HG03378 (cell line): Measurements from ENCODE around the gene CEP72.

Source experiments
- ATAC-seq: cut with Tn5 transposase; IDR thresholded peaks from one replicate; pipeline ENCODE4 v1.9.1; 2021; ENCODE audit warnings: mild to moderate bottlenecking, moderate library complexity; ENCODE audit not compliant: unreplicated experiment

Gene CEP72

DNA sequence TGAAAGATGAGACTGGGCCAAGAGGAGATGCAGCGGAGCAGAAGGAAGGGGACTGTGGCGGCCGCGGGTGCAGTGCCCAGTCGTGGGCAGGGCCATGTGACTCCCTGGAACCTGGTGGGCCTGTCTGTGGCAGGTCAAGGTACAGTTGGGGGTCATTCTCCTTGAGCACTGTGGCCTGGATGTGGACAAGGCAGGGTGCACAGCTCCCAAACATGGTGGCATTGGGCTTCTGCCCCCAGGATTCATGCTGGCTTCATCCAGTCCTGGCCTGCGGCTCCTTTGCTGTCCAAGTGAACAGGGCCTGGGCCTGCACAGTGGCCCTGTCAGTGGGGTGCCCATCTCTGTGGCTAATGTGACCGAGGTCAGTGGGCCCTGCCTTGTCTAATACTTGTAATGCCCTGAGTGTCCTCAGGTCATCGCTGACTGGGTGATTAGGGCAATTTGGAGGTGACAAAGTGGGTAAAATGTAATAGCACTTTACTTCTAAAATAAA is 39.9 kb downstream of the CEP72 start:
- no peak for ATAC-seq

DNA sequence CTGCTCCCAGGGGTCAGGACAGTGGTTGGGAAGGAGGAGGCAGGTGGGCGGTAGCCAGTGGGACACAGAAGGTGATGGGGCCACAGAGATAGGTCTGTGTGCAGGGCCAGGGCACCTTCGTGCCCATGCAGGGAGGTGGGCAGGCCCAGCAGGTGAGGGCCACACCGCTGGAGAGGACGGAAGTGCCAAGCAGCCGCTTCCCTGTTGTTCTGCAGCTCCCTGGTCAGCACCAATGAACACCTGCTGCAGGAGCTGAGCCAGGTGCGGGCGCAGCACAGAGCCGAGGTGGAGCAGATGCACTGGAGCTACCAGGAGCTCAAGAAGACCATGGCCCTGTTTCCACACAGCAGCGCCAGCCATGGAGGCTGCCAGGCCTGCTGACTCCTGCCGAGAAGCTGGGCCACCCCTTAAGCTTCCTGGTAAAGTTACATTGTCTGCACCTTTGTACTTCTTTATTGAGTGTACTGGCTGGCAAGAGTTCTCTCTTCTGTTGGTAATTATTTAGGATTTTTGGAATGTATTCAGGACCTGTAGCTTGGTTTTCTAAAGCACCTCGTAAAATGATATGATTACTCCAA is 40.7 kb downstream of the CEP72 start:
- ATAC-seq: no peak

DNA sequence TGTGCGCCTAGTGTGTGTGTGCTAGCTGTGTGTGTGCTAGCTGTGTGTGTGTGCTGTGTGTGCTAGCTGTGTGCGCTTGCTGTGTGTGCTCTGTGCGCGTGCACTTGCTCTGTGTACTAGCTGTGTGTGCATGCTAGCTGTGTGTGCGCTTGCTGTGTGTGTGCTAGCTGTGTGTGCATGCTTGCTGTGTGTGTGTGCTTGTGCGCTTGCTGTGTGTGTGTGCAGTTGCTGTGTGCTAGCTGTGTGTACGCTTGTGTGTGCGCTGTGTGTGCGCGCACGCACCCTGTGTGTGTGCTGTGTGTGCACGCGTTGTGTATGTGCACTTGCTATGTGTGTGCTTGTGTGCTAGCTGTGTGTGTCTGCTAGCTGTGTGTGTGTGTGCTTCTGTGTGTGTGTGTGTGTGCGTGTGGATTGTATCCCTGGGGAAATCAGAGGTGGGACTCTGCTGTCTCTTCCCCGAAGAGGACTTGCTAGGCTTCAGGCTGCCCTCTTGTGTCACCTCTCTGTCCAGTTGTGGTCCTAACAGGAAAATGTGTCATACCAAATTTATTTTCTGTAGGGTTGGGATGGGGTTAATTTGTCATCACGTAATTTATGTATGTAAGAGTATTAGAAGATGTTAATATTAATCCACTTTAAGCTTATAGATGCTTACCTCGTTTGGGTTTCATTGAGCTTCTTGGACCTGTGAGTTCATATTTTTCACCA is 42.1 kb downstream of the CEP72 start:
- no peak for ATAC-seq

DNA sequence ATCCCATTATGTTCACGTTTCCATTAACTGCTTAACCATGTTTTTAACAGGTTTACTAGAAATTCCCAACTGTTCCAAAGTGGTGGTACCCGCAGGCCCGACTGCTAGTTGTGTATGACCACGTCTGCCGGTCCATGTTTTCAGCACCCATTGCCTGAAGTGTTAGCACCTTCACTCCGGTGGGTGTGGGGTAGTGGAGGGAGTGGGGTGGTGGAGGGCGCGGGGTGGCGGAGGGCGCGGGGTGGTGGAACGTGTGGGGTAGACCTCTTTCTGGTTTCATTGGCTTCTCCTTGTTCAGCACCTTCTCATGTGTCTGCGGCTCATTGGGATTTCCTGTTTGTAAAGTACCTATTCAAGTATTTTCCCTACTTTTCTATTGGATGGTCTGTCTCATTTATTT is 43.3 kb downstream of the CEP72 start:
- no peak for ATAC-seq

DNA sequence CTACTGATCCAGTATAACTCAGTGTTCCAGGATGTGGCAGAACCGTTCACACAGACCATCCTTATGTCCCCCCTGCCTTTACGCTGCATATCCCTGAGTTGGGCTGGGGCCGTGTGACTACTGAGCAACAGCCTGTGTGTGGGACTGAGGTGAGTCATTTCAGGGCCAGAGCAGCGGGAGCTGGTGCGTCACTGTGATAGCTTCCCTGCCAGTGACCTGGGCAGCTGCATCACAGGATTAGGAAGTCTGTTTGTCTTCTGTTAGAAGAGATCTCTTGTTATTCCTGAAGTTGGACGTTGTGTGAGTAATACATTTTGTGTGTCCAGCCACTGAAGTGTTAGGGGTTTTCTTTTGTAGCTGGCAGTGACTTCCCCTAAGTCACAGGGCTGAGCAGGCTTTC is 45.4 kb downstream of the CEP72 start:
- no peak for ATAC-seq

DNA sequence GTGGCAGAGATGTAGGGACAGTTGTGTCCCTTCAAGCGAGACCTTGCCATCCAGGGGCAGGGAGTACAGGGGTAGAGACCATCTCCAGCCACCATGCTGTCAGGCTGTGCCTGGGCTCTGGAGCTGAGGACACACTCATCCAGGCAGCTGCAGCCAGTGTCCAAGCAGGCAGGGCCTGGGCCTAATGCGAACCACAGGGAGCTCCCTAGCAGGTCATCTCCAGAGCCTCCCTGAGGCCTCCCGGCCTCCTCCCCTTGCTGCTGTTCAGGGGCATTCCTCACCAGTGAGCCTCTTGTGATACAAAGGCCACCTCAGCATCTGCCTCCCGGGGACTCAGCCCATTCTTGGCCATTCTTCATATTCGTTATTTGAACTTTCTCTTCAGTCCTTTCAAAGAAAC is 46.0 kb downstream of the CEP72 start:
- no peak for ATAC-seq

DNA sequence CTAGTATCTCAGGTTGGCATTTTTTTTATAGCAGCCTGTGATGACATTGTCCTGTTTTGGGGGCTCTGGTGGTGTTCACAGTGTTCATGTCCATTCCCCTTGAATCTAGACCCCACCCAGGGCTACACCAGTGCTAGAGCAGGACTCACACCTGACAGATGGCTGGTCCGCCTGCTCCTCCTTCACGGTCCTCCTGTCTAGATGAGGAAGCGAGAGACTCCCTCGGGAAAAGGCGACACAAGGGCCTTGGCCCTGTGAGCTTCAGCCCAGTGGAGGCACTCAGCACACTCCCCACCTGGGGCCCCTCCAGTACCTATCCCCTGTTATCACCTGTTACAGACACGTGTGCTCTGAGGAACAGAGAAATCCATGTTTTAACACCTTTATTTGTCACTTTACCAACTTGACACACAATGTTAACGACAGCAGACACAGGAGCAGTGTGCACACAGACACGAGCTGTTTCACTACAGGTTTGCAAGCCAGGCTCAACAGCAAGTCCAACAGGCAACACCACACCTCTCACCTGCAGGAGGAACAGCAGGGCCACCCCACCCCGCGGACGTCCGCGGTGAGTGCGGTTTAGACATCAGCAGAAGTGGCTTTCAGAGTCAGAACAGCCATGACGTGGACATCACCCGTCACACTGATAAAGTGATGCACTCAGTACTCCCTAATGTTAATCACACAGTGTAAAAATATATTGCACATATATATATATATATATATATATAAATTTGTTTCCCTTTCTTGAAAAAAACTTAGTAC is 47.5 kb downstream of the CEP72 start:
- no peak for ATAC-seq

DNA sequence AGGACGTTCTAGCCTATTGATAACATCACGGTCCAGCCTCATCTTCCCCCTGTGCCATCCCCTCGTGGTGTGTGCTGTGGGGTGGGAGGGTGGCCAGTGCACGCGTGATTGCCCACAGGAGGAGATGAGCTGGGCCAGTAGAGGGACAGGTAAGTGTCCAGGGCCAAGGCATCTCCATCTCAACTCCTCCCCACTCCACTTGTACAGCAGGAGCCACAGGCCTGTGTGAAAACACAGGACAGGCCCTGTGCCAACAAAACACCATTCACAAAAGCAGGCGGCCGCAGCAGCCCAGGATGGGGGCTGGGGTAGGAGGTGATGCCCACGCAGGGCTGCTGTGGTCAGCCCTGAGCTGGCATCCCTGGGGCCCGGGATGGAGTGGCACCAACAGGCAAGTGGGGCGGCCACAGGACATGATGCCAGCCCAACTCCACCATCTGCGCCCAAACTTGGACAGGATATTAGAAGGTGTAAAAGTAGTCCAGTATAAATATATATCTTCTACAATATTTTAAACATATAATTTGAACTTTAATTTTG is 48.4 kb downstream of the CEP72 start:
- no peak for ATAC-seq

DNA sequence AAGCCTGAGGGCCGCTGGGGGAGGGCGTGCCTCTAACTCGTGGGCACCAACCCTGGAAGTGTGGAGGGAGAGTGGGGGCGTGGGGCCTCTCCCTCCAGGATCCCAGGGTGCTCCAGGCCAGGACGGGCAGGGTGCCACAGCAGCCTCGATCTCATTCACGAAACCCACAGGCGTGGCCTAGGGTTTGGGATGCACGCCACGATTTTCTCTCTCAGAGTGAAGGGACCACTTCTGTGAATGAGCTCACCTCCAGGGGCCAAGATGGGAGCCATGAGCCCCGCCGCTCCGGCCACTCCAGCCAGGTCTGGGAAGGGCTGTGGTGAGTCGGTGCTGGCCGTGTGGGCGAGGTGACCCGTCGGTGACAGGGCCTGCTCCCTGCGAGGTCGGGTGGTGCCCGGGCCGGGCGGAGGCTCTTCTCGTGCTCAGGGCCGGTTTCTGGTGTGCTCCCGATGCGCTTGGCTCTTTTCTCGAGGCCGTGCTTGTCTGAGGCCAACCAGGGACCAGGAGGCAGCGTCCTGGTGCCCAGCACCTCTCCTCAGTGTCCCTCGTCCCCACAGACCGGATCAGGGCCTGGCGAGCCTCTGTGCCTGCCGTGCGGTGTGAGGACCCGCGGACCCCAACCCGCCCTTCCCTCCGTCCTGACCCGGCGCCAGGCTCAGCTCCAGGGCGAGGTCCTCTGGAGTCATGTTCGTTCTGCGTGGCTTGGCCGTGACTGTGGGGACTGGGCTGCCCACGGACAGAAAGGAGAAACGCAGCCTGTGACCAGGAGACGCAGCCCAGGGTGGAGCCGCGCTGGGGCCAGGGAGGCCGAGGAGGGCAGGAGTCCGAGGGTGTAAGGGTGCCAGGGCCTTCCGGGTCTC is 50.0 kb downstream of the CEP72 start:
- no peak for ATAC-seq

DNA sequence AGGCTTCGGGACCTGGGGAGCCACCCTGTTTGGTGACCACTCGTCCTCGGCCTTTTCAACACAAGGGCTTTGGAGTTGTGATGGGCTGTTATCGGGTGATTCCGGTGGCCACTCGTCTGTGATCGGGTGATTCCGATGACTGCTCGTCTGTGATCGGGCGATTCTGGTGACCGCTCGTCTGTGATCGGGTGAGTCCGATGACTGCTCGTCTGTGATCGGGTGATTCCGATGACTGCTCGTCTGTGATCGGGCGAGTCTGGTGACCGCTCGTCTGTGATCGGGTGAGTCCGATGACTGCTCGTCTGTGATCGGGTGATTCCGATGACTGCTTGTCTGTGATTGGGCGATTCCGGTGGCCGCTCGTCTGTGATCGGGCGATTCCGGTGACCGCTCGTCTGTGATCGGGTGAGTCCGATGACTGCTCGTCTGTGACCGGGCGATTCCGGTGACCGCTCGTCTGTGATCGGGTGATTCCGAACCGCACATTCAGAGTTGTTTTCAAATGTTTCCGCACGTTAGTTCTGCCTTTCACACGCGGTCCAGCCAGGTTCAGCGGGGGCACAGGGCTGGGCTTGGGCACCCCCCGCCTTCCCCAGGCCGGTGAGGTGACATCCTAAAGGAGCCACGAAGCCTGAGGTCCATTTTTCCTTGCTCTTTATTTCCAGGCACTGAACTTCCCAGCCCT is 50.8 kb downstream of the CEP72 start:
- no peak for ATAC-seq

DNA sequence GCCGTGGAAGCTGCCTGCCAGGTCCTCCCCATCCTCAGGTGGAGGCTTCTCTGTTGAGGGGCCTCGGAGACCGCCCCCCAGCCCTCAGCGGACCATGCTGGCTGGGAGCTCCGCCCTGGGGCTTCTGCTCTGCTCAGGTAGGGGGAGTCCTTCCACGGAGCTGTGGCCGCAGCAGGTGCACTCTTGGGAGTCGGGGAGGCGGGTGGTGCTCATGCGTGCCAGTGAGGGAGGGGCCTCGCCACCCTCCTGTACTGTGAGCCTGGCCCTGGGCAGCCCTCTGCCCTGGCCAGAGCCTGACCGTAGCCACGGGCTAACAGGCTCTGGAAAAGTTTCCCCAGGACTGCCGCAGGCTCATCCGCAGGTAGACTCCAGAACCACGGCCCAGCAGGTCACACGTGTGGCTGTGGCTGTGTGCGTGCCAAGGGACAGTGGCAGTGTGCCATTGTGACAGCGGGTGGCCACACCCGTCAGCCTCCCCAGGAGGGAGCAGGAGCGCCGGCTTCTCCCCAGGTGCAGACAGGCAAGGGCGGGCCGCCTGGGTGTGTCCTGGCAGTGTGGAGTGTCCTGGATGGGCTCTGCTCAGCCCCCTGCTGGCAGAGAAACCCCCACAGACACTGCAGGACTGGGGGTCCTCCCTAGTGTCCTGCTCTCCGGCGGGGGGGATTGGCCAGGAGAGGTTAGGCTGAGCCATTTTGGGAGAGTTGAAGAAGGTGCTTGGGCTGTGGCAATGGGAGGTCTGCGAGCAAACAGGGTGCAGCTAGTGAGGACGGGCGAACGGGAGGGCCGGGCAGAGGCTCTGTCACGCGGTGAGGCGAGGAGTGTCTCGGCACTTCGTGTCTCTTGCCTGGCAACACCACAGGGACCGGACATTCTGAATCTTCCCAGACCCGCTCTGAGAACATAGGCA is 51.5 kb downstream of the CEP72 start:
- ATAC-seq: no peak

DNA sequence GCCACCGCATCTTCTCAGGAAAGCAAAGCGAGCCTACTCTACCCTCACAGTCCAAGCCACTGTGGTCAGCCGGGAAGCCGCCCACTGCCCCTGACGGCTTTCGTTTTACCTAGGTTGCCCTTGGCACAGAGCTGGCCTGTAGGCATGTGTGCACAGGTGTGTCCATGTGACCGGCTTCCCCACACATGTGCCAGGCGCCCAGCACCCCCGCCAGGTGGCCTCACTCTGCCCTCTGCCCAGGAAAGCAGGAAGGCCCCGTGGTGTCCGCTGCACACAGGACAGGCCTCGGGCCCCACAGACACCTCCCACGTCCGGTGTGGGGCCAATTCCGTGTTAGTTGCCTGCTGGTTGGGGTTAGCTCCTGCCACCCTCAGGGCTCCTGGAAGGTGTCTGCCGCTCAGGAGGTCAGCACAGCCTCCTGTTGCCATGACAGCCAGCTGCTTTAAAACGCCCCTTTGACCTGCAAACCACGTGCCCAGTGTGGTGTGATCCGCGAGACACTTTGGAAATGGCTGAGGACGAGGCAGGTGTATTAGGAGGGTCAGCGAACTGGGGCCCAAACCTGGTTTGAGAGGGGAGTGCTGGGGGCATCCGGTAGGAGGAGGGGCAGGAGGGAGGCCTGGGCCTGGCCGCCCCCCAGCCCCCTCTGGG is 52.3 kb downstream of the CEP72 start:
- no peak for ATAC-seq

DNA sequence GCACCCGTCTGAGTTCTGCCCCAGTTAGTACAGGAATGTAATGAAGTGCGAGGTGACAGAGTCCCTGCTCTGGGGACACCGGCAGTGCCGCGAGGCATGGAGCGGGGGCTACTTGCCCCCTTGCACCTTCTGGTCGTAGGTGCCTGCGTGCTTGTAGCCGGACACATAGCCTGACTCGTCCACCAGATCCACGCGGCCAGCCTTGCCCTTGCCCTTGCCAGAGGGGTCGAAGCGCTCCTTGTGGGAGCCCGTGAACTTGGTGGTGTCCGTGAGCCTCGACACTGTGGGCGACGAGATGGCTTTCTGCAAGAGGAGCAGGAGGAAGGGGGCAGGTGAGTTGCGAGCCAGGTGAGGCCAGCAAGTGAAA is 52.8 kb downstream of the CEP72 start:
- no peak for ATAC-seq

DNA sequence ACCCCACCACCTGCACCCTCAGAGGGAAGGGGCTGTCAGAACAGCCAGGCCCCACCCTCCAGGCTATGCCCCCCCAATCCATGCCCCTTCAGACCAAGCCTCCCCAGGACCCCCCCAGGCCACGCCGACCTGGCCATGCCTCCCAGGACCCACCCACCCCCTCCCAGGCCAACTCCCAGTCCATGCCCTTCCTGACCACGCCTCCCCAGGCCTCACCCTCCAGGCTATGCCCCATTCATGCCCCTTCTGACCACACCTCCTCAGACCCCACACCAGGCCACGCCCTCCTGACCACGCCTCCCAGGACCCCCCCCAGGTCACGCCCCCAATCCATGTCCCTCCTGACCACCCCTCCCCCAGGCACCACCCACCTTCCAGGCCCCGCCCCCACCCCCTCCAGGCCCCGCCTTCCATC is 53.4 kb downstream of the CEP72 start:
- ATAC-seq: no peak

DNA sequence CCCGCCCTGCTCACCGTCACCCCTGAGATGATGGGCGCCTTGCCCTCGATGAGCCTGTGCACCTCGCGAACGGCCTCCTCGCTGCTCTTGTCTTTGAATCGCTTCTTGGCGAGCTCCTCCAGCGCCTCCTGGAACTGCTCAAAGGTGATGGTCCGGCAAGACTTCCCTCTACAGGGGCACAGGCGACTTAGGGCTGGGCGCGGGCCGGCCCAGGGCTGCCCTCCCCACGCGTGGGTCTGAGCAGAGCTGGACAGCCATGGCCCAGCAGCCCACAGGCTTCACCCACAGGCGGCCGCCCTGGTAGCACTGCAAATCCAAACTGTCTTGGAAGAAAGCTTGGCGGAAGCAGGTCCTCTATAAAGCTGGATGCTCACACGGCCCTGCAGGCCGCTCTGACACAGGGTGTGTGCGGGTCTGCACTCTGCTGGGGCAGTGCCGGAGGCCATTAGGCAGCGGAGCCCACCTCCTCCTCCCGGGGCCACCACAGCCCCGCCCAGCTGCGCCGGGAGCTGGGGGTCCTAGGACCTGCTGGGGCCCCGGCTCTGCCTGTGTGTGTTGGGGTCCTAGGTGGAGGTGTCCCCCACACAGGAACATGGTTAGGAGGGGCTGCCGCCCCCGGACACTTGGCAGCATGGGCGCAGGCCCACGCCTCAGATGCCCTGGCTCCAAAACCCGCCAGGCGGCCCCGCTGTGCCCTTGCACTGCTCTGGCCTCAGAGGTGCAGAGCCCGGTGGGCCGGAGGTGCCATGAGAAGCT is 54.0 kb downstream of the CEP72 start:
- ATAC-seq: no peak

DNA sequence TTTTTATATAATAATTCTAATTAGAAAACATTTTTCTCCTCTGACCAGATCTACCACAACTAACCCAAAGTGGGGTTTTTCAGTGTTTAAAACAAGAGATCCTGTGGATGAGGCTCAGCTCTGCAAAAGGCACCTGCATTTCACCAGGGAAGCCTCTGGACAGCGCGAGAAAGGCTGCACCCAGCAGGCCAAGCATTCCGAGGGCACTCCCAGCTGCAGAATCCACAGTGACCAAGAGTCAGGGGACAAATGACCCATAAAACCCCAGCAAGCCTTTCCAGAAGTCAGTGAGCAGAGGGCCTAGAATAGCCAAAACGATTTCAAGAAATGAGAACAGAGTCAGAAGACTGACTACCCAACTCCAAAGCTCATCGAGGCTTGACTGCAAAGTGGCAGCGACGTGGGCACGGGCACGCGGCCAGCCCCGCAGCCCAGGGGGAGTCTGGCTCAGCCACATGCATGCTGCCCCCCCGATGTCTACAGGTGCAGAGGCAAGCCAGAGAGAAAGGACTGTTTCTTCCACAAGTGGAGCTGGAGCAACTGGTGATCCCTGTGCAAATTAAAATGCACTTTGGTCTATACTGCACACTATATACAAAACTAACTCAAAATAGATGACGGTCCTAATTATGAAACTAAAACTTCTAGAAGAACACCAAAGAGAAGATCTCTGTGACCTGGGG is 54.8 kb downstream of the CEP72 start:
- ATAC-seq: no peak

DNA sequence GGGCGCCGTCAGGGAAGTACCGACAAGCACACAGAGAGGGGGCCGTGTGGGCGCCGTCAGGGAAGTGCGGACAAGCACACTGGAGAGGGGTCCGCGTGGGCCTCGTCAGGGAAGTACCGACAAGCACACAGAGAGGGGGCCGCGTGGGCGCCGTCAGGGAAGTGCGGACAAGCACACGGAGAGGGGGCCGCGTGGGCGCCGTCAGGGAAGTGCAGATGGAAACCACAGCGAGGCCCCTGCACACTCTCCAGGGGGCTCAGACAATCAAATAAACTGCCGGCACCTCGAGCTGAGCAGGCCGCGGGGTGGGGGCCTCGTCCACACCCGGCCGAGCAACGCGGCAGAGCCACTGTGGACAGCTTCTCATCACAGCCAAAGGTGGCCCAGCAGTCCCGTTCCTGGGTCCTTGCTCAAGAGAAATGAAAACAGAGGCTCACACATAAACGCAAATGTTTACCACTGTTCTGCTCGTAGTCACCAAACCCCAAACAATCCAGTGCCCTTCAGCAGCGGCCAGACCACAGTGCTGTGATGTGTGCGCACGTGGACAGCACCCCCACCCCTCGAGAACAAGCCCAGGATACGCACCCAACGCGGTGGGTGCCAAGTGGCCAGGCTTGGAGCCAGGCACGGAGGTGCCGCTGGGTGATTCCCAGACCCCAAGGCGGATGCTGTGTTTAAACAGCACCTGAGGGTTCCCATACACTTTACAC is 56.3 kb downstream of the CEP72 start:
- no peak for ATAC-seq
